ENCODE data around the gene NRN1L.

NRN1L gene

GRCh38 chr16:67853670-67854069, 31.0 kb upstream of the NRN1L start:
- H3K36me3 ChIP-seq (ENCODE audit: control insufficient read depth, low read length) = peaks cover 29% of the 10 kb centered on the region
- H3K4me3 ChIP-seq (ENCODE audit: low read length) = no peak overlapping the region
- TF ChIP-seq EZH2phosphoT487 (IDR thresholded peaks at IDR 0.05; ENCODE audit: borderline replicate concordance, low read length) (no peak), CTCF (IDR thresholded peaks at IDR 0.05; ENCODE audit: low read depth, low read length, poor library complexity, severe bottlenecking) (no peak)
- no peaks in the 10 kb centered on the region for H3F3A ChIP-seq (ENCODE audit: control insufficient read depth, insufficient read depth)
- H3K27me3 ChIP-seq (ENCODE audit: control insufficient read depth, low read length) = no peaks in the 10 kb centered on the region
- H3K9me2 ChIP-seq (replicated peaks; ENCODE audit: control insufficient read depth, low read length) = no peaks in the 10 kb centered on the region
- no peak overlapping the region for H3K27ac ChIP-seq (ENCODE audit: low read depth, low read length)
- peaks cover 6% of the 10 kb centered on the region; the same call in 1 of the 2 replicates for H3K4me1 ChIP-seq (ENCODE audit: control insufficient read depth, low read length)
- peaks cover 98% of the 10 kb centered on the region for H3K79me2 ChIP-seq (ENCODE audit: control insufficient read depth, low read length)
- no peaks in the 10 kb centered on the region for H3K9me3 ChIP-seq (ENCODE audit: control insufficient read depth, insufficient read depth, low read length)
- H3K4me2 ChIP-seq (ENCODE audit: low read length) = no peak overlapping the region
- 0 out of 2 replicates have a peak, but pooled peaks cover 4% of the 10 kb centered on the region for H4K20me1 ChIP-seq (ENCODE audit: control insufficient read depth, insufficient read depth, low read depth, low read length)

GRCh38 chr16:67855789-67856188, 28.9 kb upstream of the NRN1L start:
- H4K20me1 ChIP-seq (ENCODE audit: control insufficient read depth, insufficient read depth, low read depth, low read length) = peaks cover 9% of the 10 kb centered on the region; the same call in 1 of the 2 replicates
- H3K4me1 ChIP-seq (ENCODE audit: control insufficient read depth, low read length) = 0 out of 2 replicates have a peak, but pooled peaks cover 3% of the 10 kb centered on the region
- peaks cover 26% of the 10 kb centered on the region for H3K36me3 ChIP-seq (ENCODE audit: control insufficient read depth, low read length)
- TF ChIP-seq CTCF (IDR thresholded peaks at IDR 0.05; ENCODE audit: low read depth, low read length, poor library complexity, severe bottlenecking) (no peak), EZH2phosphoT487 (IDR thresholded peaks at IDR 0.05; ENCODE audit: borderline replicate concordance, low read length) (no peak)
- H3K27ac ChIP-seq (ENCODE audit: low read depth, low read length) = no peak overlapping the region
- H3K9me2 ChIP-seq (replicated peaks; ENCODE audit: control insufficient read depth, low read length) = no peaks in the 10 kb centered on the region
- H3K4me2 ChIP-seq (ENCODE audit: low read length) = no peak overlapping the region
- H3K79me2 ChIP-seq (ENCODE audit: control insufficient read depth, low read length) = peaks cover 96% of the 10 kb centered on the region
- H3K27me3 ChIP-seq (ENCODE audit: control insufficient read depth, low read length) = no peaks in the 10 kb centered on the region
- H3F3A ChIP-seq (ENCODE audit: control insufficient read depth, insufficient read depth) = no peaks in the 10 kb centered on the region
- no peak overlapping the region for H3K4me3 ChIP-seq (ENCODE audit: low read length)
- no peaks in the 10 kb centered on the region for H3K9me3 ChIP-seq (ENCODE audit: control insufficient read depth, insufficient read depth, low read length)

- Histone ChIP-seq H3K79me2 (ENCODE audit: control insufficient read depth, low read length) (peaks cover 96% of the 10 kb centered on the region), H3K9me2 (replicated peaks; ENCODE audit: control insufficient read depth, low read length) (no peaks in the 10 kb centered on the region), H3K9me3 (ENCODE audit: control insufficient read depth, insufficient read depth, low read length) (no peaks in the 10 kb centered on the region), H3K4me1 (ENCODE audit: control insufficient read depth, low read length) (0 out of 2 replicates have a peak, but pooled peaks cover 3% of the 10 kb centered on the region), H3F3A (ENCODE audit: control insufficient read depth, insufficient read depth) (no peaks in the 10 kb centered on the region), H3K27ac (ENCODE audit: low read depth, low read length) (no peak overlapping the region), H4K20me1 (ENCODE audit: control insufficient read depth, insufficient read depth, low read depth, low read length) (peaks cover 9% of the 10 kb centered on the region; the same call in 1 of the 2 replicates), H3K4me2 (ENCODE audit: low read length) (no peak overlapping the region), H3K4me3 (ENCODE audit: low read length) (no peak overlapping the region), H3K27me3 (ENCODE audit: control insufficient read depth, low read length) (no peaks in the 10 kb centered on the region), H3K36me3 (ENCODE audit: control insufficient read depth, low read length) (peaks cover 36% of the 10 kb centered on the region)
- no peak for TF ChIP-seq EZH2phosphoT487 (IDR thresholded peaks at IDR 0.05; ENCODE audit: borderline replicate concordance, low read length)
- TF ChIP-seq CTCF (IDR thresholded peaks at IDR 0.05; ENCODE audit: low read depth, low read length, poor library complexity, severe bottlenecking) = no peak
Observed at GRCh38 chr16:67856927-67857546, 27.6 kb upstream of the NRN1L start.

Measured in DOHH2 (cell line).